ENCODE results near the gene TMEM140.

Gene TMEM140

GRCh38 chr7:135177028-135177696 lies 29.3 kb downstream of the TMEM140 start:
- no peak for DNase-seq

DNA sequence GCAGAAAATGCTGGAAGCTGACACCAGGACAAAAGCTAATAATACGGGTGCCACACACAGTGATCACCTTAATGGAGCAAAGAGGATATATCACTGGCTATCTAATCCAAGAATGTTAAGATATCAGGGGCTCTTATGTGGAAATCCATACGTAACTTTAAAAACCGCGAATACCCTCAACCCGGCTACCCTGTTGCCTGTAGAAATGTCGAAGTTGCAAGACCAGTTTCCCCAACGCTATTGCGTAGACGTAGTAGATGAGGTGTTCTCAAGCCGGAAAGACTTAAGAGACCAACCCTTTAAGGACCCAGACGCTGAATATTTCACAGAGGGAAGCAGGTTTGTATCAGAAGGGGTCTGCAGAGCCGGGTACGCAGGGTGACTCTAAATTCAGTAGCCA lies 30.5 kb downstream of the TMEM140 start:
- no peak for DNase-seq

GRCh38 chr7:135179321-135179925 lies 31.6 kb downstream of the TMEM140 start:
- no peak for DNase-seq

DNA sequence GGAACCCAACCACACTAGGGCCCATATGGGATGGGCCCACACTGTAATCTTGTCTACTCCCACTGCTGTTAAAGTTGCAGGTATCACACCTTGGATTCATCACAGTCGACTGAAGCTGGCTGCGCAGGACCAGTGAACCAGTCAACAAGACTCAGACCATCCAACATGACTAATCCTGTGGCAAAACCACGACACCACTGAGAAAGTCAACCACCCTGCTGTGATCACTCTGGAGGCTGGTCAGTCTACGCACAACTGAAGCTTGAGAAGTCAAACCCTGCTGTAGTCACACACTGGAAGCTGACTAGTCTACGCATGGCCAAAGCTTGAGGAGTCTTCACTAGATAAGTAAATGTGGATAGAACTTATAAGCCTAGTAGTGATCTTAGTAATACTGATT lies 32.2 kb downstream of the TMEM140 start:
- DNase-seq: no peak

DNA sequence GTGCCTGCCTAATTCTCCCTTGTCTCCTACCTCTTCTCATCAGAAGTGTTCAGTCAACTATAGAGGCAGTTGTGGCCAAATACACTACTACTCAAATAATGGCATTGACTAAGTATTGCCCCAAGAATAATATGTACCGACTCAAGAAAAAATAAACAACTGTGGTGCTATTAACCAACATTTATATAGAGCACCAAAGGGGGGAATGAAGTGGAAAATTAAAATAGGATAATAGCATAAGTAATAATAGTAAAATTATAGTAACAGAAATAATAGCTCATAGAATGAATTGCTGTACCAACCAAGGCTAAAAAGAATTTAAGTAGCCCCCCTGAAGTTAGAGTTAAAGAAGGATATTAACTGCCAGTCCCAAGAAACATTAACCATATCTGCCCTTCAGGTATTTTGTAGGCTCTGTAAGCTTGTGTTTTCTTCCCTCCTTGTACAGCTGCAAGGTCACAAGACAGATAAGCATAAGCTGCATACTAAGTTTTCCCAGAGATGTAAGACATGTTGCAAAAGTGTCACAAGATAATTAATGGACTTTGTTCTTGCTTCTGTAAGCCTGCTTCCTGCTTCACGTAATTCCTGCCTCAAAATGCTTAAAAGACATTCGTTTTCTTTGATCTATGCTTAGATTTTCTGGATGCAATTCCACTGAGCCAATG lies 33.5 kb downstream of the TMEM140 start:
- no peak for DNase-seq

- no peak for DNase-seq
These were observed 34.2 kb downstream of the TMEM140 start for GRCh38 chr7:135181929-135182678.

- DNase-seq: no peak
These were observed 35.6 kb downstream of the TMEM140 start for GRCh38 chr7:135183478-135183877.

- DNase-seq: no peak
These were observed 36.5 kb downstream of the TMEM140 start for GRCh38 chr7:135184254-135184841.

GRCh38 chr7:135185471-135186260 lies 37.8 kb downstream of the TMEM140 start:
- DNase-seq: no peak

DNA sequence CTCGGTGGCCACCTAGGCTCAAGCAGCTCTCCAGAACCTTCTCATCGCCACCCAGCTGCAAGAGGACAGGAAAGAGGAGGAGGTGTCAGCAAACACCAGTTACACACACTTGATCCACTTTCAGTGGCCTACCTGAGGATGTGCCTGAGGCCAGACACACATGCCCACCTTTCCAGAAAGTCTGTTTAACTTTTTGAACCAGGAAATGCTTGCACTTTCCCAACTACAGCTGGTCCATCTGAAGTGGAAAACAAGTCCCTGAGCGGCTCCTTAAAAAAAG lies 38.3 kb downstream of the TMEM140 start:
- DNase-seq: no peak

GRCh38 chr7:135186841-135187253 lies 39.0 kb downstream of the TMEM140 start:
- DNase-seq: no peak

DNA sequence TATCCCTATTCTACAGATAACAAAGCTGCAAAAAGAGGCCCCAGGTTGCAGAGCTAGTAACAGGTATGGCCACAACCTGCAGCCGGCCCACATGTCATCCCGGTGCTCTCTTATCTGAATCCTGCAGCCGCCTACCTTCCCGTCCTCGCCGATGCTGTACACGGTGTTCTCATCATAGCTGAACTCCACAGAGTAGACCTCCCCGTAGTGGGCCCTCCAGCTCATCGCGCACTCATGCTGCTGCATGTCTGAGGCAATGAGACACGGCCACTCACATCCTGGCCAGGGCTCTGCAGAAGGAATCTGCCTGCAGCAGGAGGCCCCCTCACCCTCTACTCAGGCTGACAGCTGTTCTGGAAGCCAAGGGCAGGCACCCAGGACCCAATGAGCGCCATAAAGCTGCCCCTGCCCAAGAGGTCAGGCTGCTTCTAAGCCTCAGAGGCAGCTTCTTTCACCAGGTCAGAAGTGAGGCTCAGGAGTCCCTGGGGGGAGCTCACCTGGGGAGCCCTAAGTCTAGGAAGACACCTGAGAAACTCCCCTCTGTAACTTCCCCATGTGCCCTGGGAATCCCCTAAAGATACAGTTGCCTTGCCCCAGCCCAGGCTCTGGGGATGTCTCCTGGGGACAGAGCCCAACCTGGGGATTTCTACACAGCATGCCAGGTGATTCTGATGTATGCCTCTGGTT lies 40.6 kb downstream of the TMEM140 start:
- DNase-seq: no peak

DNA sequence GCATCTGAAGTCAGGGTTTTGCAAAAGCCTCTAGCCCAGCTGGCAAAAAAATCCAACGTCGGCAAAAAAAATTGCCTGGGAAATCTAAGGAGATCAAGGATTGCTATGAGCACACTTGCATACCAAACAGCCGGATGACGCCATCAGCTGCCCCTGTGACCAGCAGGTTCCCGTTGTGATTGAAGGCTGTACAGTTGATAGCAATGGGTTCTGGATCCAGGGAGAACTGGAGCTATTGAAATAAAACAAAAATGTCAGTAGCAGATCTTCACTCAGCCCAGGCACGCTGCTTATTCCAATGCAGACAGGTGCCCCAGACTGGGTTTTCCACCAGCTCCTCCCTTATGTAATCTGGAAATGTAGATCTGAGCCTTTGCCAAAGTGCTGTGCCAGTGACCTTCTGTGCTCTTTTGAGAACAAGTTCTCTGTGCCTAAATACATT lies 41.4 kb downstream of the TMEM140 start:
- no peak for DNase-seq

- no peak for DNase-seq
These were observed 42.1 kb downstream of the TMEM140 start for GRCh38 chr7:135189961-135190360.

DNA sequence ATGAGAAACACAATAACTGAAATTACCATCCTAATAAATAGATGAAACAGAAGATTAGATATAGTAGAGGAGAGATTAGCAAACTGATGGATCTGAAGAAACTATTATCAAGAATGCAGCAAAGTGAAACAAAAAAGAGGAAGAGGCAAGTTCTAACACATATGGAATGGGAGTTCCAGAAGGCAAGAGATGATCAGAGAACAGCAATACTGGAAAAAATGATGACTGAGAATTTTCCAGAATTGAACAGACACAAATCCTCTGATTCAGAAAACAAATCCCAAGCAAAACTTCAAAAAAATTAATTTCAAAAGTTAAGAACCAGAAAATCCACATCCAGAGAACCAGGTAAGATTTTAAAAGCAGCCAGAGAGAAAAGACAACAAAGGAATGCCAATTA lies 42.8 kb downstream of the TMEM140 start:
- no peak for DNase-seq

GRCh38 chr7:135192914-135193536 lies 45.2 kb downstream of the TMEM140 start:
- DNase-seq: no peak

- no peak for DNase-seq
These were observed 45.8 kb downstream of the TMEM140 start for GRCh38 chr7:135193615-135194081.

GRCh38 chr7:135194494-135195095 lies 46.7 kb downstream of the TMEM140 start:
- no peak for DNase-seq

GRCh38 chr7:135195156-135195555 lies 47.3 kb downstream of the TMEM140 start:
- DNase-seq: no peak

GRCh38 chr7:135195968-135196629 lies 48.2 kb downstream of the TMEM140 start:
- DNase-seq: no peak

Data from NCI-H1092 treated with DMSO at 0.1 percent for 48 hours (cell line).